GM12865 (cell line): Measurements from ENCODE around the gene MAPK4.

Experiments
- DNase-seq: peaks from one replicate; pipeline ENCODE4 v3.0.0; 2010; ENCODE audit warnings: low read depth
- H3K4me3 ChIP-seq: 2 replicates; pipeline ENCODE4 v1.5.1; 2011; ENCODE audit warnings: mild to moderate bottlenecking, low read depth, low read length, control low read depth
- TF ChIP-seq, protein P1 (sequence below): IDR thresholded peaks from 2 replicates; pipeline ENCODE4 v1.5.1; 2011; ENCODE audit warnings: low read length, control low read depth, low read depth, inconsistent platforms; ENCODE audit not compliant: insufficient read depth; ENCODE audit errors: missing control alignments

The MAPK4 gene

DNA sequence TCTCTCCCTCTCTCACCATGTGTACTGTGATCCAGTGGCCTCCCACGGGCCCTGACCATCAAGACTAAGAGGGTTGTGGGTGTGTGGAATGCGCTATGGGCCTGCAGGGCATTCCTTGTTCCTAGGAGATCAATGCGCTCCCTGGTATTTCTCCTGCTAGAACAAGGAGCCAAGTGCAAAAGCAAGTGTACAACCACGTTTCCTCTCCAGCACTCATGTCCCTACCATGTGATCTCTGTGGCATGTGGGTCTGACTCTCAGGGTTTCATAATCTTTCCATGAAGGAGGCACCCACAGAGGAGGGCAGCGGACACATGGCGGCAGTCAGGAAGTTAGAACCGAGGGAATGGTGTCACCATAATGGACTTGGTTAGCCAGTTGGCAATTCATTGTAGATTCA, 91.4 kb downstream of the MAPK4 start:
- TF ChIP-seq, protein P1, sequence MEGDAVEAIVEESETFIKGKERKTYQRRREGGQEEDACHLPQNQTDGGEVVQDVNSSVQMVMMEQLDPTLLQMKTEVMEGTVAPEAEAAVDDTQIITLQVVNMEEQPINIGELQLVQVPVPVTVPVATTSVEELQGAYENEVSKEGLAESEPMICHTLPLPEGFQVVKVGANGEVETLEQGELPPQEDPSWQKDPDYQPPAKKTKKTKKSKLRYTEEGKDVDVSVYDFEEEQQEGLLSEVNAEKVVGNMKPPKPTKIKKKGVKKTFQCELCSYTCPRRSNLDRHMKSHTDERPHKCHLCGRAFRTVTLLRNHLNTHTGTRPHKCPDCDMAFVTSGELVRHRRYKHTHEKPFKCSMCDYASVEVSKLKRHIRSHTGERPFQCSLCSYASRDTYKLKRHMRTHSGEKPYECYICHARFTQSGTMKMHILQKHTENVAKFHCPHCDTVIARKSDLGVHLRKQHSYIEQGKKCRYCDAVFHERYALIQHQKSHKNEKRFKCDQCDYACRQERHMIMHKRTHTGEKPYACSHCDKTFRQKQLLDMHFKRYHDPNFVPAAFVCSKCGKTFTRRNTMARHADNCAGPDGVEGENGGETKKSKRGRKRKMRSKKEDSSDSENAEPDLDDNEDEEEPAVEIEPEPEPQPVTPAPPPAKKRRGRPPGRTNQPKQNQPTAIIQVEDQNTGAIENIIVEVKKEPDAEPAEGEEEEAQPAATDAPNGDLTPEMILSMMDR = no peak
- no peak overlapping the region for H3K4me3 ChIP-seq
- DNase-seq = no peak

- DNase-seq = no peak
- H3K4me3 ChIP-seq = no peak overlapping the region
- TF ChIP-seq, protein P1 = no peak
Measured at GRCh38 chr18:50653402-50654093, 93.7 kb downstream of the MAPK4 start.

- H3K4me3 ChIP-seq = no peak overlapping the region
- DNase-seq = no peak
- TF ChIP-seq, protein P1 = no peak
Measured at GRCh38 chr18:50654211-50654610, 94.3 kb downstream of the MAPK4 start.

DNA sequence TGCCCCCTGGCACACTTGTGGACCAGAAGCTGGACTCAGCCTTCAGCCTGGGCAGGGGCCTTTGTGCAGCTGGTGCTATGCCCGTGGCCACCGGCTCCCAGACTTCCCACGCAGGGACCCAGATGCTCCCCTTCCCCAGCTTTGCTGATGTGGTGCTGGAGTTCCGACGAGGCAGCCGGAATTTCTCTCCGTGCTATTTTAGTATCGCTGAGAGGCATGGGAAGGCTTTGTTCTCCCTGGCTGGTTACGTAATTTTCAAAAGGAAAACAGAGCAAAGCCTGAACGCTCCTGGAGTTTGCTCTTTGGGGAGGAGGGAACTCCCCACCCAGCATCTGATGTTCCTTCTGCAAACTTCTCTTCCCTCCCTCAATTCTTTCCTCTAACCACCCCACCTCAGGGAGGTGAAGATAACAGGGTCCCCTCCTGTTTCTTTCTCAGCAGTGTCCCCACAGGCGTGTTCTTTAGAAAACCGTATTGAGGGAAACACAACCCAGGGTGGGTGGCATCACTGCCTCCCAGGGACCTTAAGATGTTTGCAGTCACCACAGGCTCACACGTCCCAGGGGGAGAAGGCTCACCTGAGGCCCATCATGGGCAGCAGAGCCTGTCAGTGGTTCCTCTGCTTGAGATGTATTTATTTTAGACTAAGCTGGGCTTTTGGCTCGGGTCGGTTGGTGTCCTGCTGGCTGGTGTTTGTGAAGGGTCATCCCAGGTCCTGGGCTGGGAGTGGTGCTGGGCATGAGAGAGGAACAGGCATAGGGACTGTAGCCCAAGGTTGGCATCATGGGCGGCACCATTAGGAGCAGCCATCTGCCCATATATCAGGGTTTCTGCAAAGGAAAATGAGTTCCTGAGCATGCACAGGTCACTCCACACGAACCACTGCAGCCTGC, 95.0 kb downstream of the MAPK4 start:
- H3K4me3 ChIP-seq = no peak overlapping the region
- TF ChIP-seq, protein P1 = no peak
- no peak for DNase-seq

DNA sequence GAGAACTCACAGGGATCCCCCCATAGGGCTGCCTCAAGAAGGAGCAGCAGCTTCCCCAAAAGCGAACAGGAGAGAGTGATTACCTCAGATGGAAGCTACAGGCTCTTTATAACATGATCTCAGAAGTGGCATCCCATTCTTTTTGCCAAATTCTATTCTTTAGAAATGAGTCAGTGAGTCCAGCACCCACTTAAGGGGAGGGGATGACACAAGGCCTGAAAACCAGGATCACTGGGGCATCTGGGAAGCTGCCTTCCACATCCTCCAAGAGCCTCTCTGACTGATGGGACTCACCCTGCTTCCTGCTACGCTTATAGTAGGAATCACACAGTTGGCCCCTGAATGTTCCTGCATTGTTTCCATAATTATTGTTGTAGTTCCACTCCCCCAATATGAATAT, 96.5 kb downstream of the MAPK4 start:
- TF ChIP-seq, protein P1 = no peak
- H3K4me3 ChIP-seq = no peak overlapping the region
- no peak for DNase-seq

DNA sequence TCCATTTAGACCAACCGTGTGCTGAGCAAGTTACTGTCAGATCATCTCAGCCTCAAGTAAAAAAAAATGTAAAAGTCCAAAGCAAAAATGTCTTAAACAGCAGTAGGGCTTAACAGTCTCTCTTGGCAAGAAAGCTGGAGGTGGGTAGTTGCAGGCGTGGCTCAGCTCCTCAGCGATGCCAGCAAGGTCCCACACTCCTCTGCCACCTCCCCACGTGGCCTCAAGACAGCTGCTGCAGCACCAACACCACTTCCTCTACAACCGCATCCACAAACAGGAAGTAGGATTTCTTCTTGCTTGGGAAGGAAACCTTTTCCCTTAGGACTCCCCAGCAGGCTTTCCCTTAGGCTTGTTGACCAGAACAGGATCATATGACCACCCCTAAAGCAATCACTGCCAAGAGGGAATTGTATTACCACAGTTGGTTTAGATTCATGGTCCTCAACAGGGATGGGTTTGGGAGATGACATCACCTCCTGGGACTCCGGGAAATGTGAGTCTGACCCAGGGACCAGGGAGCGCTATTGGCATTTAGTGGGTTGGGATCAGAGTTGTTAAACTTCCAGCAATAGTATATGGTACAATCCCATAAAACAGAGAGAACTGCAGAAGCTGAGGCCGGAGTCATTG, 97.1 kb downstream of the MAPK4 start:
- no peak for DNase-seq
- no peak overlapping the region for H3K4me3 ChIP-seq
- TF ChIP-seq, protein P1 = no peak
